RCC 7860 (cell line): ENCODE measurements around the gene SGMS1.
A peak's percentile ranks its signal among the peaks of the same experiment; 100 is the strongest.
"Not testable (repeated sequence)": the region's sequence is repeated elsewhere in the genome, so short reads cannot be mapped to it uniquely, and the experiment has no call there.

Experiments
- DNase-seq: peaks from one replicate; pipeline ENCODE4 v3.0.0-alpha.2; 2015; ENCODE audit warnings: low spot score
- FAIRE-seq: peaks from 2 replicates; lab custom pipeline; 2012; peaks lifted over from hg19 to GRCh38; lab: Jason Lieb, UNC

SGMS1 gene

DNA sequence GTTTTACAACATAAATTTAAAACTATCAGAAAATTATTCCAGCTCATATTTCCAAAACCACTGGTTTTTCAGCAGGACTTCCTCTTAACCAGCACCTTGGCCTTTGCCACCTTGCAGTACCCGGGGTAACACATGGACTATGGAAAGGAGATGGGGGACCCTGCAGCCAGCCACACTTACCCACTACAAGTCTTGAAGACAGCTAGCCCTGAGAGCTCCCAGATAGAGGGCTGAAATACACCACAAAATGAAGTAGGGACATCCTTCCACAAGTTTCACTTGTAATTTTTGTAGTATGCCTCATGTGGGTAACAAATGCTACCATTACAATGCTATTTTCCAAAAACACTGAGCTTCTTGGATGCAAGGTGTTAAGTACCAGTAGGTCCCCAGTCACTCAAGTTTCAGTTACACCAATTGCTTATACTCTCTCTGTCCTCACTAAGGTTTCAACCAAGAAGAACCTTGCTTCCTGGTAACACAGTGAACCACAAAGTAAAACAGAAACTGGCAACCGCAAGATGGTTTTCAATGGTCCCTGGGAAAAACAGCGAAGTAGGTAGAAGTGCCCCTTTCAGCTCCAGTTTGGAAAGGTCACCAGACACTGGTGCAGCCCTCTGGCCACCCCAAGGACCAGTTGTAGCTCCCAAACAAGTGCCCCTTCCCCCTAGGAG, 110.9 kb downstream of the SGMS1 start:
- FAIRE-seq (no peak), DNase-seq (no peak)

DNA sequence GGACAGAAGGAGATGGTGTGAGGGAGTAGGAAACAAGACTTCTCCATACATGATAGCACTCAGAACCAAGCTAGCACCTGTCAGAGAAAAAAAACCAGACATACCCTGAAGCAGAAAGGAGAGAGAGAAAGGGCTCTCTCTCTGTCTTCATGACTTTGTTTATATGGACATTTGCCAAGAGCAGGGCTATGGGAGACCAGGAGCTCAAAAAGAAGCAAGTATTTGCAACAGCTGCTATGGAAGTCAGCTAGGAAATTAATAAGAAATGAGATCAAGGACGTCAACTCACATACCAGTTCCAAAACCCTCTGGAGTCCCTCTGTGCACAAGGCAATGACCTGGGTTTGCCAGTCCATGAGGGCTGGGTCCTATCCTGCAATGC, 111.6 kb downstream of the SGMS1 start:
- DNase-seq (no peak), FAIRE-seq (no peak)

DNA sequence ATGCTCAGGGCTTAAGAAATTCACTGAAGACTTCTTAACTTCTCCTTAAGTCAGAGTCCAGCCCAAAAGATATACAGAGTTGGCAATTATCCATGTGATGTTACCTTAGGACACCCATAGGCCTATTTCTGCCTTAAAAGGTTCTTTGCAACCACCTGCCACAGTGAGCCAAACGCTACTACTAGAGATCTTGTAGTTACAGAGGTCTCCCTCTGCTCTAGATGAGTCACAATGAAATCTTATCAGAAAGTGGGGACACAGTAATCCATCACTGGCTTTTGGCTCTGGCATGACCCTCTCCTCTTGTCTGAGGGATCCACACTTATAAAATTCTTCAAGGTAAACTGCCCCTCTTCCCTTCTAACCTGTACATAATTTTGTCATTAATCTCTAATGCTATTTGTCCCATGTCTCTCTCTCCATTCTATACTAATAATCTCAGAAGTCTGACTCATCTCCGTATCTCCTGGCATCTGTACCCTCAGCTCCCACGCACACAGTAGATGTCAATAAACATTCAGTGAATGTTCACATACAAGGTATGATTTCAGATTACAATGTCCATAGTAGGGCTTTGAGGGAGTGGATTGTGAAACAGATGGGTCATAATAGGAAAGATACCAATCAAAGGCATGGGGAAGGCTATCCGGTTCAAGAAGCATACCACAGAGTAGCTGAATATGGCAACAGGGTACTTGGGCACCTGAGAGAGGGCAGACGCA, 112.1 kb downstream of the SGMS1 start:
- DNase-seq, result peak; percentile 8
- FAIRE-seq, result no peak

DNA sequence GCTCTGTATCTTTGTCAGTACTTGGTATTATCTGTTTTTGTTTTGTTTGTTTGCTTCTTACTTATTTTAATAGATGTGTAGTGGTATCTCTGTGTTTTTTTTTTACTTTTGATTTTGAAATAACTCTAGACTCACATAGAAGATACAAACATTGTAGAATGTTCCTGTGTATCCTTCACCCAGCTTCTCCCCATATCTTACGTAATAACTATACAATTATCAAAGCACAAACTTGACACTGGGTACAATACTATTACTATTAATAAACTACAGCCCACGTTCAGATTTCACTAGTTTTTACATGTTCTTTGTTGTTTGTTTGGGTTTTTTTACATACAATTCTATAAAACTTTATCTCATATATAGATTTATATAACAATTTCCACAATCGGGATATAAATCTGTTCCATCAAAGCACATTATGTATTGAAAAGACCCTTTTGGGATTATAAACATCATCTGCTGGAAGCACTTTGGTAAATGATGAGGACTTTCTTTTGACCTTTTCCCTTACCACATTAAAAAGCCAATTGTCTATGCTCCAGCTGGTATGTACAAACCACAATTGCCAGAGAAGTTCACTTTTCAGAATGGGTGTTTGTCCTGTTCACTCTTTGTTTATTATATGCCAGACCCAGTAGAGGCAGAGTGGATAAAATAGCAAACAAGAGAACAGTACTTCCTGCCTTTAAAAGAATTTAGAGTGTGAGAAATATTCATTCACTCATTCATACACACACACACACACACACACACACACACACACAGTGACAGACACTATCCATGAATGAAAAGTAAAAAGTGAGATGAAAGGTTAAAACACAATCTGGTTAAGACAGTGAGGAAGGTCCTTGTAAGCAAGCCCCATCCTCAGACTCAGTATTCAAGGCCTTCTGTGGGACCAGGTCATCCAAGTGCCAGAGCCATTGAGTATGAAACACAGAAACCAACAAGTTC, 113.0 kb downstream of the SGMS1 start:
- no peak for DNase-seq
- no peak for FAIRE-seq

DNA sequence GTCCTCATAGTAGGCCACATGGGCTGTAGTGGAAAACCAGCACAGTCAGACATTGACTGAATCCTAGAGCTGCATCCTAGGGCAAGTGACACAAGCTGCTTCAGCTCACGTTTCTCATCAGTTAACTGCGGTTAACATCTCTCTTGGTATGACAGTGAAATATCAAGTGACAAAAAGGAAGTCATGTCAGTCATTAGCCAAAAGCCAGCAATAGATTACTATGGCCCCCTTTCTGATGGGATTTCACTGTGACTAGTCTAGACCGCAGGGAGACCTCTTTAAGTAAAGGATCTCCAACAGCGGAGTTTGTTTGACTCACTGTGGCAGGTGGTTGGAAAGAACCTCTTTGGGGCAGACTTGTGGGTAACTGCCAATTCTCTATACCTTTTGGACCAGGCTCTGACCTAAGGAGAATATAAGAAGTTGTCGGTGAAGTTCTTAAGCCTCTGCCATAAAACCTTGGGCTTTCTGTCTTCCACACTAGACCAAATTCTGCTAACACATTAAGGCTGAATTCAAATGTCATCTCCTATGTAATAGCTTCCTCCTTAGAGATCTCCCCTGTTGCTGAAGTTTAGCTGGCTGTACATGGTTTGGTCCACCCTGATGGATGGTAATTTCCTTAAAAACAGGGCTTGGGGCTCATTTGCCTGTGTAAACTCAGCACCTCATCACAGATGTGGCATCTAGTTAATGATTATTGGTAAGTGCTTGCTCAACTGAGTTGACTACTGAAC, 115.3 kb downstream of the SGMS1 start:
- DNase-seq (no peak), FAIRE-seq (no peak)

DNA sequence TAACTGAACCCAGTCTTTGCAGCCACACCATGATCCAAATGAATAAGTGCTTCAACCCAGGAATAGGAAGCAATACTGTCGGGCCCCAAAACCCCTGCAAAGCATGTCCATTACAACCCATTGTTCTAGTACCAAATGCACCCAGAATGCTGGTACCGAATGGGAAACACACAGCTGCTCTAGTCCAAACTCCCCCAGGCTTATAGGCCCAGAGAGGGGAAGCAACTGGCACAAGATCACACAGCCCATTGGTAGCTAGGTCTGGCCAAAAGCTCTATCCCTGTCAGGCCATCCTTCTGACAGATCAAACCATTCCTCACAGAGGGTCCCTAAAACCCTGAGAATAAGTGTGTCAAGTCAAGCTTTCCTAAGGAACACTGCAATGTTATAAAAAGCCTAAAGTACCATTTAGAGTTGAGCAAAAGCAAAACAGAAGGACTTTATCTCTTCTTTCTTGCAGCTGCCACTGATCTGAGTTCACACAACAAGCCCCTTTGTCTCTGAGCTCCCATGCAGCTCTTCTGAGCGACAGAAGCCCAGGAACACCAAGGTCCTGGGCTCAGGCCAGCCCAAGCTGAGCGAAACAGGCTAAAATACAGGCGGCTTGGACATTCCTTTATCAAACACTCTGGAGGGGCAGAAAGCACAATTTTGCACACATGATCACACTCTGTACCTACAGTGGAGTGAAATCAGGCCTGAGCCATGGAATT, 116.7 kb downstream of the SGMS1 start:
- FAIRE-seq (no peak), DNase-seq (no peak)

DNA sequence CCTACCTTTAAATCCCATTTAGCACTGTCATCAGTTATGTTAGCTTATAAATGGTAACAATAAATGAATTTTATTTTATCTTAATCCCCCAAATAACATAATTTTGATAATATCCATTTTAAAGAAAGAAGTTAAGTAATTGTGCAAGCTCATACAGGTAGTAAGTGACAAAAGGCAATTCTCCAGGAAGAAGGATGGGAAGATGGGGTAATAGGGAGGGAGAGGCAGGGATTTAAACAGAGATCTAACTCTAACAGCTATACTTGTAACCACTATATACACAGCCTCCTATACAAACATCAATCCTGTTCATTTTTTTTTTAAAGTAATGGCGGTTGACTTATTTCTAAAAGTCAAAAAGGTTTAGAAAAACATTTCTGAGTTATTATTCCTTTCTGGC, 119.4 kb downstream of the SGMS1 start:
- FAIRE-seq (no peak), DNase-seq (no peak)

DNA sequence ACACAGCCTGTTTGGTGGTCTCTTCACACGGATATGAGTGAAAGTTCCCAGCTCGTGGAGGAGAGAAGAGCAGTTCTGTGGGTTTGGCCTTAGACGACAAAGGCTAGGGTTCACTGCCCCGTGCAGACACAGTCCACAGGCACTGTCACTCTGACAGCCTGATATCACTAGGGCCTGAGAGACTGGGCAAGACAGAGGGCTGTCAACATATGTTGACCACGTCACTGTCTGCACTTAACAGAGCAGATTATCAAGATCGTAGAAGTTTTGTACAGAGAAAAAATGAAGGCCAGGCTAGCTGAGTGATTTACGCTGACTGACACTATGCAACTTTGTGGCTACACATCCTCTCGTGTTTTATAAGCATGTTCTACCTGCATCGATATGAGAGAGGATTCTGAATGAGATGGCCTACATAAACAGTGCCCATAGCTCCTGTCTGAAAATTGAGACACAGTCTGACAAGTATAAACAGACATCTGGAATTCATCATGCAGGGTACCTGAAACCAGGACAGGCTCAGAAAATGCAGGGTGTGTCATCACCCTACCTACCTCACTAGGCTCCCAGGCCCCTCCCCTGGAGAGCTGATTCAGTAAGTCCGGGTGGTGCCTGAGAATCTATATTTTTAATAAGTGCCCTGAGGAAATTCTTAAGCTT, 120.0 kb downstream of the SGMS1 start:
- DNase-seq, result no peak
- no peak for FAIRE-seq

DNA sequence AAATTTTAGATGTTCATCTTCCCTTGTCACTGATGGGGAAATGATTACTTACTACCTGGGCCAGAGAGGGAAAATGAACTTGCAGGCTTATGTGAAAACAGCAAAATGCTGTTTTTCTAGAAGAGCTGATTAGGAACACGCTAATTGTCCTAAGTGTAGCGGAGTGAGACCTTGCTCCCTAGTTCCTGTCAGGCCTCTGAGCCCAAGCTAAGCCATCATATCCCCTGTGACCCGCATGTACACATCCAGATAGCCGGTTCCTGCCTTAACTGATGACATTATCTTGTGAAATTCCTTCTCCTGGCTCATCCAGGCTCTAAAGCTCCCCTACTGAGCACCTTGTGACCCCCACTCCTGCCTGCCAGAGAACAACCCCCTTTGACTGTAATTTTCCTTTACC, 120.6 kb downstream of the SGMS1 start:
- FAIRE-seq, DNase-seq: not testable (repeated sequence)

DNA sequence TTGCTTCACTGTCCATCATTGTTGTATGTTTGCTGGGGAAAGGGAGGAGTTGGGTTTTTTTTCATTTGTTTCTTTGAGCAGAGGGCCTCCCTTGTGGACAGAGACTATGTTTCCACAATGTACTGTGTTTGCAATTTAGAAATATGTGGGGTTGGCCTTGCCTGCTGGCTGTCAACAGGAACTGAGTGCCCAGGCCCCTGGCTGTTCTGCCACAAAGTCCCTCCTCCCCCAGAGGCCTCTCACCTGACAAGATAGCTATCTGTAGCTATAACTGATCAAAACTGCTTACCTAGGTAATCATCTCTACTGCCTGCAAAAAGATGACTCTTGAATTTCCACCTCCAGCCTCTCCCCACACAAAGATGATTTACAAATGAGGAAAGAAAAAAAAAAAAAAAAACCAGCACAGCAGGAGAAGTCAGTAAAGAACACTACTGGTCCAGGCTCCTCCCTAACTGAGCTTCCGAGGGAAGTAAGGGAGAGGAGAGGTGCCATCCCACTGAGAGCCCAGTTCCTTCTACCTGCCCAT, 121.8 kb downstream of the SGMS1 start:
- DNase-seq (no peak), FAIRE-seq (no peak)

DNA sequence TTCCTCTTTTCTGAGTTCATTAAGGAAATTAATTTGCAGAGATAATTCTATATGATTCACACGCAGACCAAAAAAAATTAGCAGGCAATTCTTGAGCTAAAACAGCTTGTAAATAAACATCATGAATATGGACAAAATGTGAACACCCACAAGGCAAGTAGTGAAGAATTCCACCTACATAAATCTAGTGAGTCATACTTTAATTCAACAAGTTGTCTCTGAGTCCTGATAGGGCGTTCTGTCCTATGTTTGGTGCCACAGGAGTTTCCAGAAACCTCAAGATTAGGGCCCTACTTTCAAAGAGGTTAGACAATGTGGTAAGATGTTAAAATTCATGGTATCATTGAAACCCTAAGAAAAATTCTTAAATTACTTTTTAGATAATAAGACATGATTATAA, 122.3 kb downstream of the SGMS1 start:
- DNase-seq (peak; percentile 26), FAIRE-seq (no peak)

DNA sequence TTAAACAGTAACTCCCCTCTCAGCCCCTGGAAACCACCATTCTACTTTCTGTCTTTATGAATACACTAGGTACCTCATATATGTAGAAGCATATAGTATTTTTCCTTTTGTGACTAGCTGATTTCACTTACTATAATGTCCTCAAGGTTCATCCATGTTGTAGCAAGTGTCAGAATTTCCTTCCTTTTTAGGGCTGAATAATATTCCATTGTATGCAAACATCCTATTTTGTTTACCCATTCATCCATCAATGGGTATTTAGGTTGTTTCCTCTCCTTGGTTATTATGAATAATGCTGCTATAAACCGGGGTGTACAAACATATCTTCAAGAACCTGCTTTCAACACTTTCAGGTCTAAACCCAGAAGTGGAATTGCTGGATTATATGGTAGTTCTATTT, 125.3 kb downstream of the SGMS1 start:
- FAIRE-seq, result no peak
- DNase-seq, result no peak

DNA sequence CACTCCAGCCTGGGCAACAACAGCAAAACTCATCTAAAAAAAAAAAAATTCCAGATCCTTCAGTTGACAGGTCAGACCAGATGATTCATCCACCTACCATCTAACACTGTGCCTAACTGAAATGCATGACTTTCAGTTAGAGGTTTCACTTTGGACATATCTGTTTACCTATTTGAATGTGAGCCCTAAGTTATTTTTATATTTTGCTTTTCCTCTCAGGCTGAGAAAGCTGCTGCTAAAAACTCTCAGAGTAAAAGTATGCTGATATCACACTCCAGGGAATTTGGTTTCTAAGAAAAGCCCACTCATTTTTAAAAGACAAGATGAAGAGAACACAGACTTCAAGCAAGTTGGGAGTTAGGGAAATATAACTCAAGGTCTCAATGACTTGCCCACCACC, 126.0 kb downstream of the SGMS1 start:
- FAIRE-seq (peak; percentile 78), DNase-seq (peak; percentile 79)

DNA sequence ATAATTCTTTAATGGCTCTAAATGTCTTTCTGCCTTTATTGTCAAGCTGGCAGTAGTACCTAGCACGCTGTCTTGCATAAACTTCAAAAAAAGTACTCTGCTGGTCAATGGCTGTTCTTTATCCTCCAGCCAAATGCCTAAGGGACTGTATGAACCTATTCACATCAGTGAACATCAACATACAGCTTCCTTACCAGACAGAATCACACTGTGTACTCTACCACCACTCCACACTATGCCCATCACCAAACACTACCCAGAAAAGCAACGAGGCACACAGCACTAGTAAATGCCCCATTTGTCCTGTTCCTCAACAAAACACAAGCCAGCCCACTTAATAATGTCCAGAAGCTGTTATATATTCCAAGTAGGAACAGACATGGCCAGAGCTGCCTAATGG, 127.5 kb downstream of the SGMS1 start:
- FAIRE-seq, result no peak
- DNase-seq, result no peak

DNA sequence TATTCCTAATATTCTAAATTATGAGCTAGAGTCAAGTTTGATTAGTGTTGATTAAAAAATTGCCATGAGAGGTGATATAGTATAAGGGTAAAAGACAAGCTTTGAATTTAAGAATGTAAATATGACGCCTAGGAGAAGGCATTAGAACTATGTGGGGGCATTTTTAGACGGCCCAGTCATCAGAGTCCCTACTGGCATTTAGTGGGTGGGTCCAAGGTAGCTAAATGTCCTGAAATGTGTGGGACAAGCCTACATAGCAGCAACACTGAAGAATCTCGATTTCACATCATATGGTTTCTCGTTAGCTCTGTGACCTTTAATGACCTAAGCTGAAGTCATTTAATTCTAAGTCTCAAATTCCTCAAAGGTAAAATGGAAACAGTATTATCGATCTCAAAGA, 133.5 kb downstream of the SGMS1 start:
- DNase-seq (no peak), FAIRE-seq (no peak)

DNA sequence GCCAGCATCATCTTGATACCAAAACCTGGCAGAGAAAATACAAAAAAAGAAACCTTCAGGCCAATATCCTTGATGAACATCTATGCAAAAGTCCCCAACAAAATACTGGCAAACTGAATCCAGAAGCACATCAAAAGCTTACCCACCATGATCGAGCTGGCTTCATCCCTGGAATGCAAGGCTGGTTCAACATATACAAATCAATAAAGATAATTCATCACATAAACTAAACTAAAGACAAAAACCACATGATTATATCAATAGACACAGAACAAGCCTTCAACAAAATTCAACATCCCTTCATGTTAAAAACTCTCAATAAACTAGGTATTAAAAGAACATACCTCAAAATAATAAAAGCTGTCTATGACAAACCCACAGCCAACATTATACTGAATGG, 139.2 kb downstream of the SGMS1 start:
- not testable (repeated sequence) for FAIRE-seq, DNase-seq

DNA sequence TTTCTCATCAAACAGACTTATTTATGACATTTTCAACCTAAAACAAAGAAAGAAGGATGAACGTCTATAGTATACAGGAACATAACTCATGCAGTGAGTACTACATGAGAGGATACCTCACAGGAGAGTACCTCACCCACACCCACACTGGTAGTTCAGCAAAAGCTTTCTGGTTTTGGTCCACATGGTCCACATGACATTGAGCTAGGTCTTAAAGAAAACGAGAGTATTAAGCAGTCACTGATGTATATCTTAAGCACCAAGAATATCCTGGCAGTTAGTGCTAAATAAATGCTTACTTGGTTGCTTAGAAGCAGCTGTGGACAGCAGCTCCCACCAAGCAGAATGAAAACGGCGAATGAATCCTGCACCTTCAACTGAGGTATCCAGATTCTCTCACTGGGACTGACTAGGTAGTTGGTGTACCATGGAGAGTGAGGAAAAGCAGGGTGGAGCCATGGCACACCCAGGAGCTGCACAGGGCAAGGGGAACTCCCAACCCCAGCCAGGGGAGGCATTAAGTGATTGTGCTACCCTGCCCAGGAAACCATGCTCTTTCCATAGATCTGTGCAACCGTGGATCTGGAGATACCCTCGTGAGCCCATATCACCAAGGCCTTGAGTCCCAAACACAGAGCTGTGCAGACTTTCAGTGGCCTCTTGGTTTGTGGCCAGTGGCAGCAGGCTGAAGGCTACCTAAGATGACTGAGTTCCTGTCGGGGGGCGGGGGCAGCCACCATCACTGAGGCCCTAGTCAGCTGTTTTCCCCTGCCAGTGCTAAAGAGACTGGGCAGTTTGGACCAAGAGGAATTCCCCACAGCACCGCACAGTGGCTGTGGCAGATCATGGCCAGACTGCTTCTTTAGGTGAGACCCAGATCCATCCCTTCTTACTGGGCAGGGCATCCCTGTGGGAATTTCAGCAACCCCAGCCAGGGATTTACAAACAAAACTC, 143.4 kb downstream of the SGMS1 start:
- no peak for FAIRE-seq
- DNase-seq, result no peak
